DND-41 (cell line): ENCODE data around the gene LTA.

Experiments used
- ATAC-seq: fragments of 200-7000 bp; cut with Tn5 transposase; 3 replicates; pipeline ENCODE4 v1.9.1; 2021; ENCODE audit warnings: low read depth; ENCODE audit not compliant: insufficient read depth
- DNase-seq: peaks from one replicate; pipeline ENCODE4 v3.0.0-alpha.2; 2020
- H2AFZ ChIP-seq: 2 replicates; pipeline ENCODE4 v1.6.0; 2012; ENCODE audit warnings: low read depth, low read length
- H3K27ac ChIP-seq: 2 replicates; pipeline ENCODE4 v1.5.1; 2012; ENCODE audit warnings: low read length, inconsistent platforms
- H3K27me3 ChIP-seq: fragments of 200-600 bp; sonication (generic); 2 replicates; pipeline ENCODE4 v1.6.0; 2012; ENCODE audit warnings: low read length, mild to moderate bottlenecking, inconsistent platforms; ENCODE audit not compliant: insufficient read depth, poor library complexity
- H3K36me3 ChIP-seq: 2 replicates; pipeline ENCODE4 v1.5.1; 2012; ENCODE audit warnings: low read length, inconsistent platforms; ENCODE audit not compliant: insufficient read depth
- H3K4me1 ChIP-seq: 2 replicates; pipeline ENCODE4 v1.5.1; 2012; ENCODE audit warnings: mild to moderate bottlenecking, low read length; ENCODE audit not compliant: insufficient read depth
- H3K4me2 ChIP-seq: 2 replicates; pipeline ENCODE4 v1.6.0; 2012; ENCODE audit warnings: mild to moderate bottlenecking, moderate library complexity, low read length, inconsistent platforms; ENCODE audit not compliant: insufficient read depth
- H3K4me3 ChIP-seq, 2 experiments: fragments of 200-600 bp in 1 of 2; shearing (Covaris generic) in 1 of 2; 2 replicates each; pipeline ENCODE4 v1.5.1; 2012 to 2016; ENCODE audit warnings: inconsistent platforms in 2 of 2, low read length in 2 of 2, mild to moderate bottlenecking in 2 of 2, low read depth in 1 of 2, moderate library complexity in 1 of 2
- H3K79me2 ChIP-seq: 2 replicates; pipeline ENCODE4 v1.6.0; 2012; ENCODE audit warnings: low read length, inconsistent platforms; ENCODE audit not compliant: insufficient read depth
- H3K9ac ChIP-seq: 2 replicates; pipeline ENCODE4 v1.6.0; 2012; ENCODE audit warnings: low read depth, mild to moderate bottlenecking, inconsistent platforms, low read length, moderate library complexity
- H3K9me3 ChIP-seq: 2 replicates; pipeline ENCODE4 v1.5.1; 2012; ENCODE audit warnings: low read length, moderate library complexity, mild to moderate bottlenecking, inconsistent platforms; ENCODE audit not compliant: insufficient read depth, severe bottlenecking
- H4K20me1 ChIP-seq: 2 replicates; pipeline ENCODE4 v1.6.0; 2012; ENCODE audit warnings: low read length; ENCODE audit not compliant: insufficient read depth
- EZH2 ChIP-seq: IDR thresholded peaks from 3 replicates; pipeline ENCODE4 v1.6.1; 2012; ENCODE audit warnings: borderline replicate concordance, low read depth, mild to moderate bottlenecking, moderate library complexity, low read length, inconsistent platforms; ENCODE audit not compliant: severe bottlenecking
- TF ChIP-seq, protein P1 (sequence below): IDR thresholded peaks from 2 replicates; pipeline ENCODE4 v1.5.1; 2012; ENCODE audit warnings: borderline replicate concordance, low read length, moderate library complexity, mild to moderate bottlenecking; ENCODE audit not compliant: poor library complexity, severe bottlenecking; ENCODE audit errors: extremely low read depth

The LTA gene

DNA sequence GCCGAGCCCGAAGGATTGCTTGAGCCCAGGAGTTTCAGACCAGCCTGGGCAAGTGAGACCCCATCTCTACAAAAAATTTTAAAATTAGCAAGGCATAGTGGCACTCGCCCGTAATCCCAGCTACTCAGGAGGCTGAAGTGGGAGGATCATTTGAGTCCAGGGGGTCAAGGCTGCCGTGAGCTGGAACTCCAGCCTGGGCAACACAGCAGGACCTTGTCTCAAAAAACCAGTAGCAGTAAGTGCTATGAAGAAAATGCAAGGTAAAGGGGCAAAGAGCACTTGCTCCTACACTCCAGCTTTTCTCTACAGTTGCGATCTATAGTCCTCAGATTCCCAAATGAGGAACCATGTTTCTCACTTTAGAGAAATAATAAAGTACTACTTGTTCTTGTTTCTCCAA lies 28.4 kb upstream of the LTA start:
- Histone ChIP-seq H2AFZ (no peak overlapping the region), H3K79me2 (peaks cover 69% of the 10 kb centered on the region), H3K4me2 (peak overlapping the region; percentile 69), H3K9ac (peak overlapping the region; percentile 87; the same call in 1 of the 2 replicates), H3K27me3 (no peaks in the 10 kb centered on the region), H3K27ac (no peak overlapping the region), H3K36me3 (peaks cover 33% of the 10 kb centered on the region), H3K4me1 (peaks cover 63% of the 10 kb centered on the region), H4K20me1 (peaks cover 24% of the 10 kb centered on the region), H3K4me3 (no peak overlapping the region), H3K9me3 (no peaks in the 10 kb centered on the region)
- TF ChIP-seq, protein P1, sequence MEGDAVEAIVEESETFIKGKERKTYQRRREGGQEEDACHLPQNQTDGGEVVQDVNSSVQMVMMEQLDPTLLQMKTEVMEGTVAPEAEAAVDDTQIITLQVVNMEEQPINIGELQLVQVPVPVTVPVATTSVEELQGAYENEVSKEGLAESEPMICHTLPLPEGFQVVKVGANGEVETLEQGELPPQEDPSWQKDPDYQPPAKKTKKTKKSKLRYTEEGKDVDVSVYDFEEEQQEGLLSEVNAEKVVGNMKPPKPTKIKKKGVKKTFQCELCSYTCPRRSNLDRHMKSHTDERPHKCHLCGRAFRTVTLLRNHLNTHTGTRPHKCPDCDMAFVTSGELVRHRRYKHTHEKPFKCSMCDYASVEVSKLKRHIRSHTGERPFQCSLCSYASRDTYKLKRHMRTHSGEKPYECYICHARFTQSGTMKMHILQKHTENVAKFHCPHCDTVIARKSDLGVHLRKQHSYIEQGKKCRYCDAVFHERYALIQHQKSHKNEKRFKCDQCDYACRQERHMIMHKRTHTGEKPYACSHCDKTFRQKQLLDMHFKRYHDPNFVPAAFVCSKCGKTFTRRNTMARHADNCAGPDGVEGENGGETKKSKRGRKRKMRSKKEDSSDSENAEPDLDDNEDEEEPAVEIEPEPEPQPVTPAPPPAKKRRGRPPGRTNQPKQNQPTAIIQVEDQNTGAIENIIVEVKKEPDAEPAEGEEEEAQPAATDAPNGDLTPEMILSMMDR, result no peak
- no peak for TF ChIP-seq EZH2
- DNase-seq, result no peak
- no peak for ATAC-seq

DNA sequence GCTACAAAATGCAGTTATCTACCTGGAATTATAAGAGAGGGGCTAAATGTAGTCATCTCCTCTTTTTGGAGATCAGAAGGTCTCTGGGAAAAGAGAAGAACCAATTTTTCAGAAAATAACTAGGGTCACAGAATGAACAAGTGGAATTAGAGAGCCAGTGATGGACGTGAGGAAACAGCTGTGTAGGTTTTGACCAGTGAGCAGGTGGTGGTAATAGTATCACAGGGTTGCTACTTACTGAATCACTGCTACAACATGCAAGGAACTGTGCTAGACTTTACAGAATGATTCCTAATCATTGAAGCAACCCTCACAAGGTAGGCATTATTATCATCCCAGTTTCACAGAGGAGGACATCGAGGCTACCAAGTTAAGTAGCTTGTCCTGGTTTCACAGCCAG lies 27.4 kb upstream of the LTA start:
- no peak overlapping the region for H3K9ac ChIP-seq
- H3K79me2 ChIP-seq, result peaks cover 69% of the 10 kb centered on the region
- H3K9me3 ChIP-seq, result no peaks in the 10 kb centered on the region
- ATAC-seq, result no peak
- peaks cover 14% of the 10 kb centered on the region for H4K20me1 ChIP-seq
- H3K4me2 ChIP-seq, result no peak overlapping the region
- DNase-seq, result no peak
- H3K36me3 ChIP-seq, result peaks cover 33% of the 10 kb centered on the region
- H3K4me3 ChIP-seq, result no peak overlapping the region
- no peak for TF ChIP-seq EZH2
- TF ChIP-seq, protein P1, result no peak
- H3K27me3 ChIP-seq, result no peaks in the 10 kb centered on the region
- no peak overlapping the region for H2AFZ ChIP-seq
- H3K27ac ChIP-seq, result no peak overlapping the region
- peaks cover 63% of the 10 kb centered on the region for H3K4me1 ChIP-seq

DNA sequence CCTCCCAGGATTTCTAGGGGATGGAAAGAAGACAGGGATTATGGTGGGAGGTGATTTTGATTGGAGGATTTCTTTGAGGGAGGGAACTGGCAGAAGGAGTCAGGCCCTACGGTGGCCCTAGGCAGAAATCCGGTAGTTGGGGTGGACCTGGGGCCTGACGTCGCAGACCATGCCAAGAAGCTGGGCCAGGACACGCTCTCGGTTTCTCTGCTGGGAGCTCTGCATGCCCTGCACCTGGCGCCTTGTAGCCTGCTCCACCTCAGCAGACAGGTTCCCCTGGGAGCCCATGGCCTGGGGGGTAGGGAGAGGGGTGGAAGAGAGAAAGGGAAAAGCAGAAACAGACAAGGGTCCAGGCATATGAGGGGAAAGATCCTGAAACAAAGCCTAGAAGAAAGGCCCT lies 26.8 kb upstream of the LTA start:
- Histone ChIP-seq H3K9ac (no peak overlapping the region; the same call in 1 of the 2 replicates), H3K36me3 (peaks cover 32% of the 10 kb centered on the region), H4K20me1 (peaks cover 8% of the 10 kb centered on the region), H3K27ac (no peak overlapping the region), H3K79me2 (peaks cover 64% of the 10 kb centered on the region), H3K27me3 (no peaks in the 10 kb centered on the region), H3K9me3 (no peaks in the 10 kb centered on the region), H3K4me2 (no peak overlapping the region), H2AFZ (no peak overlapping the region), H3K4me3 (no peak overlapping the region), H3K4me1 (peaks cover 57% of the 10 kb centered on the region)
- no peak for ATAC-seq
- DNase-seq, result no peak
- no peak for TF ChIP-seq EZH2
- TF ChIP-seq, protein P1, result no peak
